Coronary artery (tissue), 2 donors: ENCODE data around the gene TBC1D9.

ENCODE experiments used
- DNase-seq: peaks from one replicate; pipeline ENCODE4 v3.0.0-alpha.2; 2017; ENCODE audit warnings: low spot score
- H3K27ac ChIP-seq, 2 donors: fragments of 200-600 bp; sonication (generic); one replicate each; pipeline ENCODE4 v1.5.1; 2016 to 2019
- H3K4me3 ChIP-seq: fragments of 200-600 bp; sonication (generic); 2 replicates; pipeline ENCODE4 v1.5.1; 2016; ENCODE audit warnings: mild to moderate bottlenecking, moderate library complexity
- TF ChIP-seq, protein P1 (sequence below): fragments of 200-600 bp; sonication (generic); IDR thresholded peaks from one replicate; pipeline ENCODE4 v1.5.1; 2019; ENCODE audit warnings: antibody characterized with exemption

TBC1D9 gene

DNA sequence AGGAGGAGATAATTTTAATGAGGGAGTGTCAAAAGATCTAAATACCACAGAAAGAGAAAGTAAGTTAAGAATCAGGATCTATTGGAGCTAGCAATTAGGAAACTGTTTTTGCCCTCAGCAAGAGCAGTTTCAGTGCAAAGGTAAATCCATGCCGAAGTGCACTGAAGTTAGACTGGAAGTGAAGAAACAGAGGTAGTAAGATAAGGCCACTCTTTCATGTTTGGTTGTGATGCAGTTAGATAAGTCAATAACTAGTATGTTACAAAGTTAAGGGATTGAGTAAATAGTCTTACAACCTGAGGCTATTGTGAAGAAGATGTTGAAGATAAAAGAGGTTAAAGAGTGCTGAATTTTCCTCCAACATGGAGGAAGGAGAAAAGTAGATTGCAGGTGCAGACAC lies 140.7 kb downstream of the TBC1D9 start:
- DNase-seq: no peak
- no peak overlapping the region for H3K4me3 ChIP-seq

DNA sequence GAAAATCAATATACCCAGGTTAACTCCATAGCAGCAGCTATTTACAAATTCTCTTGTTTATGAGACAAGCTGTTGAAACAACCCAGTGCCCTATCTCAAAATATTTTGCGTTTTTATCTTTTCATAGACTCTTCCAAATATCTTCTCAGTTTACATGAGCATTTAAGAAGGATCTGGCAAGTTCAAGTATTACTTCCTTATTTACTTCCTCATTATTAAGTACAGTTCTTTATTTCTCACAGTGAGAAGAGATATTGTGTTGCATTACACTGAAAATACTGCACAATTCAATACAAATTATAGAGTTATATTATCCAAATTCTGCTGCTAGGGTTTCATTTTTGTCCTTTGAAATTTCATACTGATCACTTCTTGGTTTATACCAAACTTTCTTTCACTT lies 143.8 kb downstream of the TBC1D9 start:
- no peak for DNase-seq
- H3K4me3 ChIP-seq: no peak overlapping the region
- TF ChIP-seq, protein P1, sequence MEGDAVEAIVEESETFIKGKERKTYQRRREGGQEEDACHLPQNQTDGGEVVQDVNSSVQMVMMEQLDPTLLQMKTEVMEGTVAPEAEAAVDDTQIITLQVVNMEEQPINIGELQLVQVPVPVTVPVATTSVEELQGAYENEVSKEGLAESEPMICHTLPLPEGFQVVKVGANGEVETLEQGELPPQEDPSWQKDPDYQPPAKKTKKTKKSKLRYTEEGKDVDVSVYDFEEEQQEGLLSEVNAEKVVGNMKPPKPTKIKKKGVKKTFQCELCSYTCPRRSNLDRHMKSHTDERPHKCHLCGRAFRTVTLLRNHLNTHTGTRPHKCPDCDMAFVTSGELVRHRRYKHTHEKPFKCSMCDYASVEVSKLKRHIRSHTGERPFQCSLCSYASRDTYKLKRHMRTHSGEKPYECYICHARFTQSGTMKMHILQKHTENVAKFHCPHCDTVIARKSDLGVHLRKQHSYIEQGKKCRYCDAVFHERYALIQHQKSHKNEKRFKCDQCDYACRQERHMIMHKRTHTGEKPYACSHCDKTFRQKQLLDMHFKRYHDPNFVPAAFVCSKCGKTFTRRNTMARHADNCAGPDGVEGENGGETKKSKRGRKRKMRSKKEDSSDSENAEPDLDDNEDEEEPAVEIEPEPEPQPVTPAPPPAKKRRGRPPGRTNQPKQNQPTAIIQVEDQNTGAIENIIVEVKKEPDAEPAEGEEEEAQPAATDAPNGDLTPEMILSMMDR: no peak
- H3K27ac ChIP-seq: no peak overlapping the region

More for the DNA sequence above, 140.7 kb downstream of the TBC1D9 start:
- TF ChIP-seq, protein P1: no peak
- no peak overlapping the region for H3K27ac ChIP-seq

DNA sequence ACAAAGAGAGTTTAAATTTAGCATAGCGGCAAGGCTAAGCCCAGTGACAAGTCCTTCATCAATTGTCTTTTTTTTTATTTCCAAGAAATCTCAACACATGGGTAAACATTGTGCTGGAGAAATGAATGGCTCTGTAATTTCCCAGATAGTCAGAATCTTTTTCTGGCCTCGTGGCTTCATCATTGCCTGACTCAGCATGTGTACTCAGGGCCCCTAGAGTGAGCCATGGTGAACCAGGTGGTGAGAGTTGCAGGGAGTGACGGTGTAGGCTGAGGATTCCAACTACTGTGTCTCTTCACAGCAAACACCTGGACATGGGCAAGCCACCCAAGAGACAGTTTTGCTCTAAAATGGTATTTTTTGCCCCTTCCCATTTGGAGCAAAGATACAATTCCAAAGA lies 144.3 kb downstream of the TBC1D9 start:
- H3K27ac ChIP-seq: no peak overlapping the region
- no peak for DNase-seq
- H3K4me3 ChIP-seq: no peak overlapping the region
- TF ChIP-seq, protein P1: no peak

DNA sequence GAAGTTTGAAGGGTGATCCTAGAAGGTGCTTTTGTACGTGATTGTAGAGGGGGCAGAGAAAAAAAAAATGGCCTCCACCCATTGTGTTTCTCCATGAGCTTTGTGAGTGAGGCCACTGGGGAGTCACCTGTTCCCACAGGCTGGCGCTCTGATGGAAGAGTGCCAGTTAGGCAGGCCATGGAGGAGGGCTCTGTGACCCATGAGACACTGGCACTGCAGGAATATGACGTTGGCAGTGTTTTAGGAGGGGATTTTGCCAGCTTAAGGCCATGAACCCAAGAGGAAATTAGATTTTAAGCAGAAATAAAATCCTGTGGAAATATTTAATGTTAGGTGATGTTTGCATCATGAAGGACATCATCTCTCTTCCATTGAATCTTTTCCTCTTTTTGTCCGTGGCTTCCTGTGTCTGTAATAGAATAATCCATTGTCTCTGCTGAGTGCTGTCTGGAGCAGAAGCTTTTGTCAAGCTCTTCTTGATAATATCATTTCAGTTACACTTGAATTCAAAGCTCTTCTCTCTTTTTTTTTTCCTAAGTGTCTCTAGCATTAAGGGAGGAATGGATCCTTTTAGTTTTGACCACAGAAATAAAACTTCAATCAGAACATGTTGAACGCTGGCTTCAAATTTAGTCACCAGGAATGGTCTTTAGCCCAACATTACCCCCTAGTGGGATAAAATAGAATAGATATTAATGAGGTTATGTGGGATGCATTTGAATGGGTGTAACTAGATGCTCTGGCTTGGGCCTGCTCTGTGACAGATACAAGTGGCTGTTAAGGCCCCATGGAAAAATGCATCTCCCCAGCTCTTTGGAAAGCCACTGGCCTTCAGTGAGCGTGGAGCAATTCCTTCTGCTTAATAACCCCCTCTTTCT lies 146.4 kb downstream of the TBC1D9 start:
- no peak overlapping the region for H3K27ac ChIP-seq
- TF ChIP-seq, protein P1: no peak
- DNase-seq: no peak
- no peak overlapping the region for H3K4me3 ChIP-seq

DNA sequence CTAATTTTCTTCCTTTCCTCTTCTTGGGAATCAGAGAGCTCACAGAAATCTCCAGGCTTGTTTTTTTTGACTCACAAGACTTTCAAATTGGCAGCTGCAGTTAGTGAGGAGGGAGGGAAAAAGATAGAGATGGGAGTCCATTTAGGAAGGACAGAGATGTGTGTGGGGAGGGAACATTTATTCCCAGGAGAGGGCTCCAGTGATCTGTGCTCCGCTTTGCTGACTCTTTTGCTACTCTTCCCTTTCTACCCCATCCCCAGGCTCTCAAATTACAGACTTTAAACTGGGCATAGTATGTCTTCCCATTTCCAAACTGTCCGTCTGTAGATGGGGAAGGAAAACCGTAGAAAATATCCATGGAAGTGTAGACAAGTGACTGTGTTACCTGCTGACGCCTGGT lies 148.3 kb downstream of the TBC1D9 start:
- DNase-seq: no peak
- TF ChIP-seq, protein P1: no peak
- Histone ChIP-seq H3K27ac (no peak overlapping the region), H3K4me3 (no peak overlapping the region)

DNA sequence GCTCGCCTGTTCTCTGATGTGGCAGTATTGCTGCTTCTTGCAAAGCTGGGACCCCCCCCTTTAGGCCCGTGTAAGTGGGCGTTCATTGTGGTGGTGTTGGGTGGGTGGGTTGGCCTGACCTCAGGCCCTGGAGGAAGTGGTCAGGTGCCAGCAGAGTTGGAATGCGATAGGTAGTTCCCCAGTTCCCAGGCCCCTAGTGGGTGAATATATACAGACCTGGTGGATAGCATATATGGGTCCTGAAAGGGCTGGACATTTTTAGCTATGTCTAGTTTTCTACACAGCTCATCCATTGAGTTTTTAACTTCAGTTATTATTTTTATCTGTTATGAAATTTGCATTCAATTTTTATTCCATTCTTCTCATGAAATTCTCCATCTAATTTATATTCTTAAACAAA lies 151.6 kb downstream of the TBC1D9 start:
- no peak overlapping the region for H3K27ac ChIP-seq
- H3K4me3 ChIP-seq: no peak overlapping the region
- TF ChIP-seq, protein P1: no peak
- no peak for DNase-seq

DNA sequence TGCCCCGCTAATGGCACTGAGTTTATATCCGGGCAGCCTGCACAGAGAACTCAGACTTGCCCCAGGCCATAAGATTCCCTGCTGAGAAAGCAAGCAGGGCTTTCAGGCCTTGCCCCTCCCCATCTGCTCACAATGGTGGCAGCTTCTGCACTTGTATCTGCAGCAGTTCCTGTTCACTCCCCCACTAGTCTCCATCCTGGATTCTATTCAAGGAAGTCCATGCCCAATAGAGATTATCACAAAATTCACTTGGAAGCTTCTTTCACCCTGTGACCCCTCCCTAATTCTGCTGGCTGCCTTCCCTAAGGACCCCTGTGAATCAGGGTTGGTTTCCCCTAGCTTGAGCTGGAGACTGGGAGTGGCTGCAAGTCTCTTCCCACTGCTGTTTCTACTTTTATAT lies 152.9 kb downstream of the TBC1D9 start:
- H3K4me3 ChIP-seq: no peak overlapping the region
- TF ChIP-seq, protein P1: no peak
- no peak for DNase-seq
- H3K27ac ChIP-seq: no peak overlapping the region
